SU-DHL-6 (cell line): ENCODE data around the gene PLEKHB2.
"Not testable (repeated sequence)": the region's sequence is repeated elsewhere in the genome, so short reads cannot be mapped to it uniquely, and the experiment has no call there.

ENCODE experiments used
- H2AFZ ChIP-seq: fragments of 200-600 bp; sonication (generic); 2 replicates; pipeline ENCODE4 v1.6.1; 2014; ENCODE audit warnings: low read depth, mild to moderate bottlenecking, moderate library complexity, mixed read lengths, antibody characterized with exemption, low read length; ENCODE audit not compliant: severe bottlenecking
- H3F3A ChIP-seq: fragments of 200-600 bp; shearing (Covaris generic); 2 replicates; pipeline ENCODE4 v1.6.0; 2016; ENCODE audit warnings: antibody characterized with exemption, mild to moderate bottlenecking; ENCODE audit not compliant: insufficient read depth
- H3K27ac ChIP-seq: fragments of 200-600 bp; sonication (generic); 2 replicates; pipeline ENCODE4 v1.5.1; 2016; ENCODE audit warnings: low read depth, mild to moderate bottlenecking, low read length, moderate library complexity, mixed read lengths
- H3K27me3 ChIP-seq: fragments of 200-600 bp; sonication (generic), shearing (Covaris generic); 2 replicates; pipeline ENCODE4 v1.6.0; 2014; ENCODE audit warnings: mild to moderate bottlenecking, low read length
- H3K36me3 ChIP-seq: fragments of 200-600 bp; sonication (generic); 2 replicates; pipeline ENCODE4 v1.6.1; 2014; ENCODE audit warnings: mild to moderate bottlenecking, low read length, mixed read lengths
- H3K4me2 ChIP-seq: fragments of 300-600, 200-600 bp; shearing (Covaris generic), sonication (generic); 2 replicates; pipeline ENCODE4 v1.6.0; 2014; ENCODE audit warnings: low read length, low read depth, mild to moderate bottlenecking; ENCODE audit not compliant: poor library complexity, severe bottlenecking
- H3K4me3 ChIP-seq: fragments of 200-600 bp; sonication (generic); 2 replicates; pipeline ENCODE4 v1.5.1; 2014; ENCODE audit warnings: antibody characterized with exemption, low read length, mild to moderate bottlenecking, mixed read lengths; ENCODE audit not compliant: insufficient read depth, poor library complexity, severe bottlenecking
- H3K79me2 ChIP-seq: fragments of 200-600 bp; sonication (generic); 2 replicates; pipeline ENCODE4 v1.6.1; 2014; ENCODE audit warnings: mild to moderate bottlenecking, low read length, moderate library complexity; ENCODE audit not compliant: insufficient read depth
- H3K9ac ChIP-seq: fragments of 200-600 bp; sonication (generic); 2 replicates; pipeline ENCODE4 v1.7.0; 2014; ENCODE audit warnings: mild to moderate bottlenecking, low read length
- H3K9me2 ChIP-seq: fragments of 200-600 bp; sonication (generic); replicated peaks from 2 replicates; pipeline ENCODE4 v1.6.1; 2014; ENCODE audit warnings: low read length; ENCODE audit not compliant: insufficient read depth
- H3K9me3 ChIP-seq: fragments of 200-600 bp; sonication (generic); 2 replicates; pipeline ENCODE4 v1.6.1; 2014; ENCODE audit warnings: low read length, mixed read lengths; ENCODE audit not compliant: insufficient read depth
- H4K20me1 ChIP-seq: fragments of 200-600 bp; sonication (generic); 2 replicates; pipeline ENCODE4 v1.6.1; 2014; ENCODE audit warnings: low read depth, mild to moderate bottlenecking, antibody characterized with exemption, low read length, moderate library complexity, mixed read lengths
- CTCF ChIP-seq: fragments of 200-600 bp; sonication (generic); IDR thresholded peaks from one replicate; pipeline ENCODE4 v1.5.1; 2017; ENCODE audit warnings: antibody characterized with exemption, mild to moderate bottlenecking, low read length, moderate library complexity; ENCODE audit not compliant: insufficient read depth, poor library complexity, severe bottlenecking
- EZH2phosphoT487 ChIP-seq: fragments of 200-600 bp; sonication (generic), shearing (Covaris generic); conservative IDR thresholded peaks from 2 replicates; pipeline ENCODE4 v1.6.1; 2018; ENCODE audit warnings: mild to moderate bottlenecking, antibody characterized with exemption, low read length, moderate library complexity, mixed read lengths

Gene PLEKHB2

GRCh38 chr2:131064589-131065512 is 40.3 kb upstream of the PLEKHB2 start:
- Histone ChIP-seq H3K9me3 (no peaks in the 10 kb centered on the region), H3K4me3 (no peak overlapping the region), H3K27me3 (no peaks in the 10 kb centered on the region), H3K9ac (no peak overlapping the region), H3K9me2 (no peaks in the 10 kb centered on the region), H2AFZ (no peak overlapping the region), H4K20me1 (peaks cover 21% of the 10 kb centered on the region; the same call in 1 of the 2 replicates), H3K36me3 (peaks cover 10% of the 10 kb centered on the region; the same call in 1 of the 2 replicates), H3K27ac (no peak overlapping the region), H3K4me2 (no peak overlapping the region), H3F3A (no peaks in the 10 kb centered on the region), H3K79me2 (peaks cover 94% of the 10 kb centered on the region)
- TF ChIP-seq CTCF (no peak), EZH2phosphoT487 (no peak)

GRCh38 chr2:131067465-131068125 is 37.5 kb upstream of the PLEKHB2 start:
- Histone ChIP-seq H3K9me2 (no peaks in the 10 kb centered on the region), H3K79me2 (peaks cover 94% of the 10 kb centered on the region), H3K9ac (no peak overlapping the region), H3K36me3 (peaks cover 22% of the 10 kb centered on the region; the same call in 1 of the 2 replicates), H3K27ac (no peak overlapping the region), H2AFZ (no peak overlapping the region), H3K4me3 (no peak overlapping the region), H3K4me2 (no peak overlapping the region), H3K9me3 (no peaks in the 10 kb centered on the region), H3K27me3 (no peaks in the 10 kb centered on the region), H3F3A (no peaks in the 10 kb centered on the region), H4K20me1 (peaks cover 27% of the 10 kb centered on the region)
- TF ChIP-seq EZH2phosphoT487 (no peak), CTCF (no peak)

- Histone ChIP-seq H3K36me3 (peaks cover 21% of the 10 kb centered on the region; the same call in 1 of the 2 replicates), H3K79me2 (peaks cover 94% of the 10 kb centered on the region), H4K20me1 (peaks cover 27% of the 10 kb centered on the region)
- not testable (repeated sequence) for H3K4me2 ChIP-seq, H3K4me3 ChIP-seq, H3F3A ChIP-seq, H3K27ac ChIP-seq, H2AFZ ChIP-seq, H3K27me3 ChIP-seq, H3K9ac ChIP-seq, H3K9me2 ChIP-seq, H3K9me3 ChIP-seq
Measured at GRCh38 chr2:131068172-131068571, 37.0 kb upstream of the PLEKHB2 start.

- H4K20me1 ChIP-seq, result peaks cover 12% of the 10 kb centered on the region
- peaks cover 11% of the 10 kb centered on the region for H3K36me3 ChIP-seq
- H3K9me2 ChIP-seq, H3F3A ChIP-seq, H3K4me2 ChIP-seq, H3K9me3 ChIP-seq, H3K27me3 ChIP-seq, H2AFZ ChIP-seq, H3K9ac ChIP-seq, H3K4me3 ChIP-seq, H3K27ac ChIP-seq: not testable (repeated sequence)
- peaks cover 86% of the 10 kb centered on the region for H3K79me2 ChIP-seq
Measured at GRCh38 chr2:131075578-131075977, 29.6 kb upstream of the PLEKHB2 start.
